ENCODE results near the gene THRAP3.
"Not testable (repeated sequence)": the region's sequence is repeated elsewhere in the genome, so short reads cannot be mapped to it uniquely, and the experiment has no call there.

Gene THRAP3

GRCh38 chr1:36251794-36252481 is 27.7 kb downstream of the THRAP3 start:
- WGBS (ENCODE audit: insufficient coverage) = 100% methylated on average over 7 of the region's 9 CpGs
- H3K27me3 ChIP-seq (replicated peaks in 2 of 5; ENCODE audit: control insufficient read depth in 4 of 5, insufficient read depth in 5 of 5, low read length in 4 of 5) = no peaks in the 10 kb centered on the region
- ChIA-PET POLR2A (no interaction called here), CTCF (interaction anchor here (1.0 to 1.2 kb wide), 3 partner anchors 13 to 27 kb away, joined by 3 read pairs; partner anchors contain the start of gene THRAP3)
- no peaks in the 10 kb centered on the region for H3K9me3 ChIP-seq (ENCODE audit: control extremely low read depth in 1 of 5, control insufficient read depth in 4 of 5, insufficient read depth in 2 of 5, low read depth in 1 of 5, low read length in 4 of 5)
- no peak overlapping the region for H3K27ac ChIP-seq (ENCODE audit: insufficient read depth in 1 of 2, low read depth in 1 of 2, low read length in 2 of 2, poor library complexity in 1 of 2, severe bottlenecking in 2 of 2)
- peaks cover 0 to 23% (median 5%) of the 10 kb centered on the region in 4 experiments for H3K36me3 ChIP-seq (ENCODE audit: control insufficient read depth in 4 of 4, insufficient read depth in 4 of 4, low read length in 3 of 4)
- H3K4me3 ChIP-seq (ENCODE audit: control insufficient read depth in 1 of 7, extremely low read depth in 1 of 7, insufficient read depth in 4 of 7, low read depth in 2 of 7, low read length in 6 of 7) = no peak overlapping the region
- H3K4me1 ChIP-seq (ENCODE audit: control extremely low read depth in 1 of 4, control insufficient read depth in 4 of 4, insufficient read depth in 4 of 4, low read length in 3 of 4) = peaks cover 0 to 3% (median under 1%) of the 10 kb centered on the region in 4 experiments
- no peak for DNase-seq

DNA sequence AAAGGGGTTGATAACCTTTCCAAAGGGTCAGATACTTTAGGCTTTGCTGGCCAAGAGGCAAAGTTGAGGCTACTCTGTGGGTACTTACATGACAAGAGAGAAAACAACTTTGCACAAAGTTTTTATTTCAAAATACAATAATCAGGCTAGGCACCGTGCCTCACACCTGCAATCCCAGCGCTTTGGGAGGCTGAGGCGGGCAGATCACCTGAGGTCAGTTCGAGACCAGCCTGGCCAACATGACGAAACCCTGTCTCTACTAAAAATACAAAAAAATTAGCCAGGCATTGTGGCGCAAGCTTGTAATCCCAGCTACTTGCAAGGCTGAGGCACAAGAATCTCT is 28.2 kb downstream of the THRAP3 start:
- H3K27ac ChIP-seq (ENCODE audit: insufficient read depth in 1 of 2, low read depth in 1 of 2, low read length in 2 of 2, poor library complexity in 1 of 2, severe bottlenecking in 2 of 2); H3K4me1 ChIP-seq (ENCODE audit: control extremely low read depth in 1 of 4, control insufficient read depth in 4 of 4, insufficient read depth in 4 of 4, low read length in 3 of 4); H3K9me3 ChIP-seq (ENCODE audit: control extremely low read depth in 1 of 5, control insufficient read depth in 4 of 5, insufficient read depth in 2 of 5, low read depth in 1 of 5, low read length in 4 of 5); DNase-seq; H3K27me3 ChIP-seq (replicated peaks in 2 of 5; ENCODE audit: control insufficient read depth in 4 of 5, insufficient read depth in 5 of 5, low read length in 4 of 5); H3K4me3 ChIP-seq (ENCODE audit: control insufficient read depth in 1 of 7, extremely low read depth in 1 of 7, insufficient read depth in 4 of 7, low read depth in 2 of 7, low read length in 6 of 7): not testable (repeated sequence)
- ChIA-PET CTCF (interaction anchor here (1.0 kb wide), 1 partner anchor 17 kb away, joined by 3 read pairs; no protein-coding TSS in a partner anchor), POLR2A (interaction anchor here (1.4 kb wide), 1 partner anchor 29 kb away, joined by 7 read pairs; the partner anchor contains the start of gene THRAP3)
- 100% methylated on average over 1 of the region's 6 CpGs for WGBS (ENCODE audit: insufficient coverage)
- H3K36me3 ChIP-seq (ENCODE audit: control insufficient read depth in 4 of 4, insufficient read depth in 4 of 4, low read length in 3 of 4) = peaks cover 0 to 23% (median 5%) of the 10 kb centered on the region in 4 experiments

GRCh38 chr1:36253161-36253862 is 29.1 kb downstream of the THRAP3 start:
- ChIA-PET POLR2A (interaction anchor here (0.6 to 1.4 kb wide), 4 partner anchors 29 to 852 kb away, joined by 3 to 7 read pairs (median 3); partner anchors contain the start of gene THRAP3), CTCF (interaction anchor here (0.8 to 1.0 kb wide), 3 partner anchors 15 to 103 kb away, joined by 3 to 4 read pairs (median 3); partner anchors contain the start of gene TRAPPC3)
- Histone ChIP-seq H3K27ac (ENCODE audit: insufficient read depth in 1 of 2, low read depth in 1 of 2, low read length in 2 of 2, poor library complexity in 1 of 2, severe bottlenecking in 2 of 2) (no peak overlapping the region), H3K9me3 (ENCODE audit: control extremely low read depth in 1 of 5, control insufficient read depth in 4 of 5, insufficient read depth in 2 of 5, low read depth in 1 of 5, low read length in 4 of 5) (no peaks in the 10 kb centered on the region), H3K4me3 (ENCODE audit: control insufficient read depth in 1 of 7, extremely low read depth in 1 of 7, insufficient read depth in 4 of 7, low read depth in 2 of 7, low read length in 6 of 7) (no peak overlapping the region), H3K27me3 (replicated peaks in 2 of 5; ENCODE audit: control insufficient read depth in 4 of 5, insufficient read depth in 5 of 5, low read length in 4 of 5) (no peaks in the 10 kb centered on the region), H3K4me1 (ENCODE audit: control extremely low read depth in 1 of 4, control insufficient read depth in 4 of 4, insufficient read depth in 4 of 4, low read length in 3 of 4) (peaks cover 0 to 6% (median 2%) of the 10 kb centered on the region in 4 experiments), H3K36me3 (ENCODE audit: control insufficient read depth in 4 of 4, insufficient read depth in 4 of 4, low read length in 3 of 4) (peaks cover 2 to 23% (median 5%) of the 10 kb centered on the region in 4 experiments)
- DNase-seq = peak in 2 of 3 donors; percentile 14 to 47
- 100% methylated on average over 2 of the region's 5 CpGs for WGBS (ENCODE audit: insufficient coverage)

DNA sequence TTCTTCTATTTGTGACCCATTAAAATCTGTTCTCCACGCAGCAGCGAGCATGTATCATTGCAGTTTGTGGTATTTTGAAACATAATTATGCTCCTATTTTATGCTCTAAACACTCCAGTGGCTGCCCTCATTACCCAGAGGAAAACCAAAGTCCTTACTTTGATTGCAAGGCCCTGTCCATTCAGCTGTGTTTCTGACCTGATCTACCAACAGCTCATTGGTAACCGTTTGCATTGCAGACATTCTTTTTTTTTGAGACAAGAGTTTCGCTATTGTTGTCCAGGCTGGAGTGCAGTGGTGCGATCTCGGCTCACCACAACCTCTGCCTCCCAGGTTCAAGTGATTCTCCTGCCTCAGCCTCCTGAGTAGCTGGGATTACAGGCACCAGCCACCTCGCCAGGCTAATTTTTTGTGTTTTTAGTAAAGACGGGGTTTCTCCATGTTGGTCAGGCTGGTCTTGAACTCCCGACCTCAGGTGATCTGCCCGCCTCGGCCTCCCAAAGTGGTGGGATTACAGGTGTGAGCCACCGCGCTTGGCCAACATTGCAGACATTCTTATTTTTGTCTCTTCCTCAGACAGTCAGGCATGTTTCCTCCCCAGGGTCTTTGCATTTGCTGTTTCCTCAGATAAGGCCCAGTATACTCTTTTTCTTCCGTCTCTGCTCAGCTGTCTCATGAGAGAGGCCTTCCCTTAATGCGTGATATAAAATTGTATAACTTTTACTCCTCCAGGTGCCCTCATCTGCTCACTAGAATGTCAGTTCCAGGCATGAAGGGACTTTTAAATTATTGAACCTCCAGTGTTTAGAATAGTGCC is 32.5 kb downstream of the THRAP3 start:
- H3K27me3 ChIP-seq (replicated peaks in 2 of 5; ENCODE audit: control insufficient read depth in 4 of 5, insufficient read depth in 5 of 5, low read length in 4 of 5) = no peaks in the 10 kb centered on the region
- no peaks in the 10 kb centered on the region for H3K9me3 ChIP-seq (ENCODE audit: control extremely low read depth in 1 of 5, control insufficient read depth in 4 of 5, insufficient read depth in 2 of 5, low read depth in 1 of 5, low read length in 4 of 5)
- CTCF ChIA-PET = interaction anchor here (0.7 kb wide), 1 partner anchor 106 kb away, joined by 3 read pairs; no protein-coding TSS in a partner anchor
- WGBS (ENCODE audit: insufficient coverage) = 82% methylated on average over 10 of the region's 15 CpGs
- peaks cover 9 to 38% (median 16%) of the 10 kb centered on the region in 4 experiments for H3K36me3 ChIP-seq (ENCODE audit: control insufficient read depth in 4 of 4, insufficient read depth in 4 of 4, low read length in 3 of 4)
- no peak overlapping the region for H3K4me3 ChIP-seq (ENCODE audit: control insufficient read depth in 1 of 7, extremely low read depth in 1 of 7, insufficient read depth in 4 of 7, low read depth in 2 of 7, low read length in 6 of 7)
- peaks cover 0 to 6% (median 2%) of the 10 kb centered on the region in 4 experiments for H3K4me1 ChIP-seq (ENCODE audit: control extremely low read depth in 1 of 4, control insufficient read depth in 4 of 4, insufficient read depth in 4 of 4, low read length in 3 of 4)
- POLR2A ChIA-PET = no interaction called here
- H3K27ac ChIP-seq (ENCODE audit: insufficient read depth in 1 of 2, low read depth in 1 of 2, low read length in 2 of 2, poor library complexity in 1 of 2, severe bottlenecking in 2 of 2) = peak overlapping the region in 1 of 2 experiments; percentile 64
- peak in 1 of 3 donors; percentile 25 for DNase-seq

DNA sequence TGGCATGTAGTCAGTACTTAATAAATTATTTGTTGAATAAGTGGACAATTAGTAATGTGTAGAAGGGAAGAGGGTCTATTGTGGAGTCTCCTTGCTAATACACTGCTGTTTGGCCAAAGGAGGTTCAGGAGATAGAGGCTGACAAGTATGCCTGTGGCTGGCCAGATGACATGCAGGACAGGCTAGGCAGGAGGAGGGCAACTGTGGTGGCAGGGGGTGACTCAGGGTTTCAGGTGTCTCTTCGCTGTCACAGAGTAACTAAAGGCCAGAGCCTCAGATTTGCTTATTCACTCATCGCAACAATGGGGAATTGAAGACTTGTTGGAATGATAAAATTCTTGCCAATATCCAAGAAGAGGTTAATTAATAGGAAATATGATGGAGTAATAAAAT is 33.1 kb downstream of the THRAP3 start:
- ChIA-PET CTCF (no interaction called here), POLR2A (no interaction called here)
- H3K4me3 ChIP-seq (ENCODE audit: control insufficient read depth in 1 of 7, extremely low read depth in 1 of 7, insufficient read depth in 4 of 7, low read depth in 2 of 7, low read length in 6 of 7) = no peak overlapping the region
- WGBS (ENCODE audit: insufficient coverage) = 100% methylated on average over 2 of the region's 2 CpGs
- H3K4me1 ChIP-seq (ENCODE audit: control extremely low read depth in 1 of 4, control insufficient read depth in 4 of 4, insufficient read depth in 4 of 4, low read length in 3 of 4) = peaks cover 0 to 6% (median 2%) of the 10 kb centered on the region in 4 experiments
- peak in 2 of 3 donors; percentile 26 to 52 for DNase-seq
- H3K9me3 ChIP-seq (ENCODE audit: control extremely low read depth in 1 of 5, control insufficient read depth in 4 of 5, insufficient read depth in 2 of 5, low read depth in 1 of 5, low read length in 4 of 5) = no peaks in the 10 kb centered on the region
- H3K27ac ChIP-seq (ENCODE audit: insufficient read depth in 1 of 2, low read depth in 1 of 2, low read length in 2 of 2, poor library complexity in 1 of 2, severe bottlenecking in 2 of 2) = peak overlapping the region in 1 of 2 experiments; percentile 64
- H3K27me3 ChIP-seq (replicated peaks in 2 of 5; ENCODE audit: control insufficient read depth in 4 of 5, insufficient read depth in 5 of 5, low read length in 4 of 5) = no peaks in the 10 kb centered on the region
- peaks cover 9 to 36% (median 18%) of the 10 kb centered on the region in 4 experiments for H3K36me3 ChIP-seq (ENCODE audit: control insufficient read depth in 4 of 4, insufficient read depth in 4 of 4, low read length in 3 of 4)

- no peaks in the 10 kb centered on the region for H3K9me3 ChIP-seq (ENCODE audit: control extremely low read depth in 1 of 5, control insufficient read depth in 4 of 5, insufficient read depth in 2 of 5, low read depth in 1 of 5, low read length in 4 of 5)
- ChIA-PET CTCF (interaction anchor here (0.8 kb wide), 2 partner anchors 10 to 11 kb away, joined by 3 read pairs; no protein-coding TSS in a partner anchor), POLR2A (no interaction called here)
- no peak overlapping the region for H3K27ac ChIP-seq (ENCODE audit: insufficient read depth in 1 of 2, low read depth in 1 of 2, low read length in 2 of 2, poor library complexity in 1 of 2, severe bottlenecking in 2 of 2)
- WGBS (ENCODE audit: insufficient coverage) = no CpG with 5 or more reads among the region's 1 CpG
- no peaks in the 10 kb centered on the region for H3K27me3 ChIP-seq (replicated peaks in 2 of 5; ENCODE audit: control insufficient read depth in 4 of 5, insufficient read depth in 5 of 5, low read length in 4 of 5)
- peaks cover 0 to 6% (median 2%) of the 10 kb centered on the region in 4 experiments for H3K4me1 ChIP-seq (ENCODE audit: control extremely low read depth in 1 of 4, control insufficient read depth in 4 of 4, insufficient read depth in 4 of 4, low read length in 3 of 4)
- no peak overlapping the region for H3K4me3 ChIP-seq (ENCODE audit: control insufficient read depth in 1 of 7, extremely low read depth in 1 of 7, insufficient read depth in 4 of 7, low read depth in 2 of 7, low read length in 6 of 7)
- DNase-seq = no peak
- H3K36me3 ChIP-seq (ENCODE audit: control insufficient read depth in 4 of 4, insufficient read depth in 4 of 4, low read length in 3 of 4) = peaks cover 8 to 35% (median 20%) of the 10 kb centered on the region in 4 experiments
Measured at GRCh38 chr1:36258960-36259344, 34.7 kb downstream of the THRAP3 start.
